Heart left ventricle (tissue), 13 donors: Measurements from ENCODE around the gene RNF212.

Source experiments
- POLR2A ChIP-seq, 2 donors: fragments of 450-650 bp; IDR thresholded peaks; one replicate each; pipeline ENCODE4 v1.6.1; 2017; ENCODE audit warnings: antibody characterized with exemption in 2 of 2, mild to moderate bottlenecking in 2 of 2, moderate library complexity in 2 of 2
- TF ChIP-seq, protein P1 (sequence below), 12 donors: fragments of 200-600 bp; sonication (generic) in 4 of 12; IDR thresholded peaks; one replicate each; pipeline versions ENCODE4 v1.5.0 to v1.8.0; 2018 to 2022; ENCODE audit warnings: antibody characterized with exemption in 12 of 12, mild to moderate bottlenecking in 5 of 12
- donor health status: ischemic (EF 13 %, LVEDD 7.1; RV severe dilation, severe dysfunction).
- donor health status: DM: no; HTN: yes; CAD: no.
- donor health status: DM: no; HTN: no; CAD: no.
- donor health status: ischemic (EF 25% LVEDD 6.9; RV normal size, moderate dysfunction).
- donor health status: ischemic (EF 25% LVEDD 5.7; RV mildly dilated, moderate dysfunction).
- donor health status: ischemic (EF 35%, LVEDD 5.7; RV mildly dilated, moderate dysfunction).
- donor health status: nonischemic (EF 11% LVEDD 7.7; RV severe dilation, severe dysfunction).
- donor health status: DM: yes; HTN: yes; CAD: no.
- donor health status: PGD.
- donor health status: ischemic (EF 29% LVEDD 5.4; RV normal size, mild dysfunction).
- donor health status: nonischemic (EF 23%, LVEDD 6.1; RV moderate dilation, normal function).

DNA sequence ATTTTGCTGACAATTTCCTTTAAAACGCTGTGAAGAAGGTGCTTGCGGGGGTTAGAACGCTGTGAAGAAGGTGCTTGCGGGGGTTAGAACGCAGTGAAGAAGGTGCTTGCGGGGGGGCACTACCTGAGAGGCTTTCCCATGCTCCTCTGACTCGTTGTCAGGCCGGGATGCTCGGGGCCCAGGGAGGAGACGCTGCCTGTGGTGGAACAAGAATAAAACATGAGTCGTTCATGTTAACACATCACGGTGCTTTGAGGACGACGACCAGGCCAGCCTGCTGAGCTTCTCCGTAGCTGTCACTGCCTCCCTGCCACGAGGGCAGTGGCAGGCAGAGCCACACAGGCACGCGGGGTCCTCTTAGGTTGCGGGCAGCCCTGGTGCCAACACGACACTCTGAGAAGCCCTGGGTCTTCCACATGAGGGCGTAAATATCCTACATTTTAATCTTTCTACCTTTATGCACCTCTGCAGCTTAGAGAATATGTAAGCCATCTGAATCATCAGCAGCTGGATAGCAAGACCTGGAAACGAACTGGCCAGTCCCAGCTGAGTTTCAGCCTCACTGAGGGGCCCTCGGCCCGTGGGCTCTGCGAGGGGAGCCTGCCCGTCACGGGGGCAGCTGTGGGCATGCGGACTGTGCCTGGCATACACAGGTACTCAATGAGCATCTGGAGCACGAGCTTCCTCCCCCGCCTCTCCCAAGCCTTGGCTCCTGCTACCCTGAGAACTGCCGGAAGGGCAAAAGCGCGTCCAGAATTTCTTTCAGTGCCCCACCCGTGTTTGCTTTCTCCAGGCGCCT lies 55.0 kb downstream of the RNF212 start:
- TF ChIP-seq, protein P1, sequence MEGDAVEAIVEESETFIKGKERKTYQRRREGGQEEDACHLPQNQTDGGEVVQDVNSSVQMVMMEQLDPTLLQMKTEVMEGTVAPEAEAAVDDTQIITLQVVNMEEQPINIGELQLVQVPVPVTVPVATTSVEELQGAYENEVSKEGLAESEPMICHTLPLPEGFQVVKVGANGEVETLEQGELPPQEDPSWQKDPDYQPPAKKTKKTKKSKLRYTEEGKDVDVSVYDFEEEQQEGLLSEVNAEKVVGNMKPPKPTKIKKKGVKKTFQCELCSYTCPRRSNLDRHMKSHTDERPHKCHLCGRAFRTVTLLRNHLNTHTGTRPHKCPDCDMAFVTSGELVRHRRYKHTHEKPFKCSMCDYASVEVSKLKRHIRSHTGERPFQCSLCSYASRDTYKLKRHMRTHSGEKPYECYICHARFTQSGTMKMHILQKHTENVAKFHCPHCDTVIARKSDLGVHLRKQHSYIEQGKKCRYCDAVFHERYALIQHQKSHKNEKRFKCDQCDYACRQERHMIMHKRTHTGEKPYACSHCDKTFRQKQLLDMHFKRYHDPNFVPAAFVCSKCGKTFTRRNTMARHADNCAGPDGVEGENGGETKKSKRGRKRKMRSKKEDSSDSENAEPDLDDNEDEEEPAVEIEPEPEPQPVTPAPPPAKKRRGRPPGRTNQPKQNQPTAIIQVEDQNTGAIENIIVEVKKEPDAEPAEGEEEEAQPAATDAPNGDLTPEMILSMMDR (IDR thresholded peaks at IDR 0.05) = no peak
- no peak for TF ChIP-seq POLR2A (IDR thresholded peaks at IDR 0.05)
